Ishikawa (cell line): ENCODE data around the gene KLF6.

Source experiments
- CEBPB ChIP-seq: IDR thresholded peaks from 2 replicates; pipeline ENCODE4 v1.6.1; 2012
- EGR1 ChIP-seq: IDR thresholded peaks from 2 replicates; pipeline ENCODE4 v1.6.1; 2012
- MAX ChIP-seq: IDR thresholded peaks from 2 replicates; pipeline ENCODE4 v1.6.1; 2012
- NFIC ChIP-seq: IDR thresholded peaks from 2 replicates; pipeline ENCODE4 v1.6.1; 2012
- RAD21 ChIP-seq: IDR thresholded peaks from 2 replicates; pipeline ENCODE4 v1.6.1; 2012; ENCODE audit warnings: low read depth
- REST ChIP-seq: IDR thresholded peaks from 2 replicates; pipeline ENCODE4 v1.6.1; 2012; ENCODE audit warnings: low read depth, mild to moderate bottlenecking
- TCF12 ChIP-seq: IDR thresholded peaks from 2 replicates; pipeline ENCODE4 v1.6.1; 2012; ENCODE audit warnings: low read depth

GRCh38 chr10:3800586-3800985 lies 15.6 kb upstream of the KLF6 start:
- TF ChIP-seq RAD21 = no peak
- no peak for TF ChIP-seq MAX
- no peak for TF ChIP-seq REST
- no peak for TF ChIP-seq EGR1
- TF ChIP-seq CEBPB = no peak
- TF ChIP-seq TCF12 = no peak
- TF ChIP-seq NFIC = no peak
